GM19395 (cell line): ENCODE data around the gene SDC1.

Source experiments
- ATAC-seq: cut with Tn5 transposase; IDR thresholded peaks from one replicate; pipeline ENCODE4 v1.9.1; 2021; ENCODE audit warnings: mild to moderate bottlenecking, moderate library complexity; ENCODE audit not compliant: unreplicated experiment

The SDC1 gene

GRCh38 chr2:20186855-20187187 lies 38.1 kb downstream of the SDC1 start:
- no peak for ATAC-seq

GRCh38 chr2:20186078-20186854 lies 38.7 kb downstream of the SDC1 start:
- no peak for ATAC-seq

- ATAC-seq: no peak
Measured at GRCh38 chr2:20185176-20186022, 39.5 kb downstream of the SDC1 start.

GRCh38 chr2:20184067-20184938 lies 40.6 kb downstream of the SDC1 start:
- no peak for ATAC-seq

- no peak for ATAC-seq
Measured at GRCh38 chr2:20183373-20183772, 41.6 kb downstream of the SDC1 start.

GRCh38 chr2:20182241-20182931 lies 42.5 kb downstream of the SDC1 start:
- ATAC-seq: no peak

- no peak for ATAC-seq
Measured at GRCh38 chr2:20181761-20182160, 43.2 kb downstream of the SDC1 start.

- ATAC-seq: no peak
Measured at GRCh38 chr2:20180676-20181648, 44.0 kb downstream of the SDC1 start.

- ATAC-seq: no peak
Measured at GRCh38 chr2:20179755-20180594, 45.0 kb downstream of the SDC1 start.

- ATAC-seq: no peak
Measured at GRCh38 chr2:20179466-20179754, 45.5 kb downstream of the SDC1 start.

- no peak for ATAC-seq
Measured at GRCh38 chr2:20178666-20179465, 46.1 kb downstream of the SDC1 start.

GRCh38 chr2:20178249-20178607 lies 46.7 kb downstream of the SDC1 start:
- no peak for ATAC-seq

- no peak for ATAC-seq
Measured at GRCh38 chr2:20177556-20178248, 47.2 kb downstream of the SDC1 start.

- ATAC-seq: no peak
Measured at GRCh38 chr2:20176760-20177159, 48.2 kb downstream of the SDC1 start.

- ATAC-seq: no peak
Measured at GRCh38 chr2:20175931-20176330, 49.0 kb downstream of the SDC1 start.

- ATAC-seq: no peak
Measured at GRCh38 chr2:20175267-20175666, 49.7 kb downstream of the SDC1 start.

- ATAC-seq: no peak
Measured at GRCh38 chr2:20174410-20174809, 50.5 kb downstream of the SDC1 start.
